HG03095 (cell line): ENCODE data around the gene INO80D.
"Not testable (repeated sequence)": the region's sequence is repeated elsewhere in the genome, so short reads cannot be mapped to it uniquely, and the experiment has no call there.

Source experiments
- ATAC-seq: cut with Tn5 transposase; IDR thresholded peaks from one replicate; pipeline ENCODE4 v1.9.1; 2021; ENCODE audit warnings: moderate library complexity; ENCODE audit not compliant: unreplicated experiment

INO80D gene

GRCh38 chr2:206083602-206084438 is 2.2 kb downstream of the INO80D start:
- ATAC-seq = no peak

- ATAC-seq = no peak
Observed at GRCh38 chr2:206082298-206082843, 3.6 kb downstream of the INO80D start.

- no peak for ATAC-seq
Observed at GRCh38 chr2:206080927-206081326, 5.0 kb downstream of the INO80D start.

GRCh38 chr2:206079699-206080465 is 6.1 kb downstream of the INO80D start:
- ATAC-seq = no peak

GRCh38 chr2:206077879-206078278 is 8.1 kb downstream of the INO80D start:
- not testable (repeated sequence) for ATAC-seq

GRCh38 chr2:206075113-206075512 is 10.9 kb downstream of the INO80D start:
- no peak for ATAC-seq

GRCh38 chr2:206071807-206072206 is 14.2 kb downstream of the INO80D start:
- ATAC-seq = no peak

- ATAC-seq = no peak
Observed at GRCh38 chr2:206069417-206069816, 16.6 kb downstream of the INO80D start.

- ATAC-seq = no peak
Observed at GRCh38 chr2:206068207-206068606, 17.8 kb downstream of the INO80D start.

DNA sequence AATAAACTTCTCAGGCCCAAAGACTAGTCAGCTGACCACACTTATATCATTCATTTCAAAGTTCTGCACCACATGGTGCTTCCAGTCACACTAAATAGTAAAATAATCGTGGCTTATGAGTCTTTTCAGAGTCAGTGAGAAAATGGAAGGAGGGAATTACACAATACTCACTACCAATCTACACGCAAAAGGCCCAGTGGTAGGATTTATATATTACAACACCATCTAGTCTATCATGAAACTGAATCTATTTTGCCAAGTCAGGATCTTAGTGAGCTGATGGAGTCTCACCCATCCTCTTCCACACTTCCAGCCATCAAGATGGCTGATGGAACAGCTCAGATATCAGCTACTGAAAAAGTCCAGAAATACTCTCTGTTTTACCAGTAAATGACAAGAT is 21.9 kb downstream of the INO80D start:
- no peak for ATAC-seq

DNA sequence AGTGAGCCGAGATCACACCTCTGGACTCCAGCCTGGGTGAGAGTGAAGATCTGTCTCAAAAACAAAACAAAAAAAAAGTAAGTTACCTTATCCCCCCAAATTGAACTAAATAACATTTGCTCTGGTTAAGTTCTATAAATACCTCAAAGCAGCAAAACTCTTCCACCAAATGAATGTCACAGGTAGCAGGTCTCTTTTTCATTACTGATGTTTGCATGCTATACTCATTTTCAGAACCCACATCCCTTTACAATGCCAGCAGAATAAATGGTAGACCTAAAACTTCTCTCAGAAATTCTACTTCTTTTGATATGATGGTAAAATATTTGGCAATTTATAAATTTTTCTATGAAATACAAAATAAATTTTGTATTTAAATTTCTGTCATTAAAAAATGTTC is 22.3 kb downstream of the INO80D start:
- ATAC-seq = no peak

DNA sequence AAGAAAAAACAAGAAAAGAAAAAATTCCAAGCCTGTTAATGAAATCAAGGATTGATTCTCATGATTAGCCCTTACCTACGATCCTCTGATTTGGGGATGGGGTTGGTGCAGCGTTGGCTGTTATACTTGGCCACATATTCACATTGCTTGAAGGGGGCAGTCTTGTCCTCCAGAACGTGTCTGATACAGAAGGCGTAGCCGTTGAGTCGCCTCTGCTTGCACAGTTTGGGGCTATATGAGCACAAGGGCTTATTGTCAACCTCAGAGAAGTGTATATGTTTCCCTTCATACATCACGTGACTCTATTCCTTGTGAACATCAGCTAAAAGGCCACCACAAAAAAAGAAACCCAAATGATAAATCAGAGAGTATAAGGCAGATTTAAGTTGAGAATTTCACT is 23.2 kb downstream of the INO80D start:
- no peak for ATAC-seq

DNA sequence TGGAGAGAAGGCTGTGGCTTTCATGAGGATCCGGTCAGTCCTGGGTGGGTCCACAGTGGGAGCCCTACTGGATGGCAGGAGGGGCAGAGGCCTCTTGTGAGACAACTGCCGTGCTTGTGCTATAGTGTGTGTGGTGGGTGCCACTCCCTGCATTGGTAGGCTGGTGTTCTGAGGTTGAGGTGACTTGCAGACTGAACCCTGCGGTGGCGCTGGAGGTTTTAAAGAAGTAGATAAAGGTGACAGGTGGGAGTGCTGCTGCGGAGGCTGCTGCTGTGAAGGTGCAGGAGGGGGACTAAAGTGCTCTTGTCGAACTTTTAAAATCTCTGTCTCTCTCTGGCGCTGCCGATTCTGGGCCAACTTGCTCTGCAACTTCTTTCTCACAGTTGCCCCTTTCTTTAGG is 29.7 kb downstream of the INO80D start:
- ATAC-seq = no peak

DNA sequence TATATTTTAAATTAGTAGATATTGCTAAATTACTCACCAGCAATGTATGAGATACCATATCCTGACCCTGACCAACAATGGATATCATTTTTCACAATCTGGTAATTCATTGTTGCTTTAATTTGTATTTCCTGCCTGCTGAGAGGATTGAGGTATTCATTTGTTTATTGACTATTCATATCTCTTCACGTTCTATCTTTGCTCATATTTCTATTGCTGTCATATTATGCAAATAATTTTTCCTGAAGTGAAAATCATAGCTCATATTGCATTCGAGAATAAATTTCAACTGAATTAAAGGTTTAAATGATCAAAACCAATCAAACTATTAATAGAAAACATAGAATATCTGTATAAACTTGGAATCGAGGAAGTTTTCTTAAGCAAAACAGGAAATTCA is 31.0 kb downstream of the INO80D start:
- no peak for ATAC-seq

- no peak for ATAC-seq
Observed at GRCh38 chr2:206051912-206052311, 34.1 kb downstream of the INO80D start.

- no peak for ATAC-seq
Observed at GRCh38 chr2:206049392-206049791, 36.6 kb downstream of the INO80D start.

DNA sequence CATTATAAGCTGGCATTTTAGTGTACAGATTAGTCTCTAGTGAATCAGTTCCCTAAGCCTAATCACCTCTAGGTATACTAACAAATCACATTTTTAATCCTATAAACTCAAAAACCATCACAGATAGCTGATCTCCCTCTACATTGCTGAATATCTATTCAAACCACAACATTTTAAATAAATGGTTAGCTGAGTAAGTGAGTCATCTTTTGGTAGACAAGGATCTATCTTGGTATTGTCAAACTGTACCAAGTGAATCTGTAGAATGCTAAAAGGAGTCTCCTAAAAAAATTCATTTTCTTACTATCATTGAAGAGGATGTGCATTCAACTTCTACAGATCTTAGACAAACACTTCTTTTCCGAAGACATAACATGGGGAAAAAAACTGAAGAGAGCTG is 40.7 kb downstream of the INO80D start:
- no peak for ATAC-seq

DNA sequence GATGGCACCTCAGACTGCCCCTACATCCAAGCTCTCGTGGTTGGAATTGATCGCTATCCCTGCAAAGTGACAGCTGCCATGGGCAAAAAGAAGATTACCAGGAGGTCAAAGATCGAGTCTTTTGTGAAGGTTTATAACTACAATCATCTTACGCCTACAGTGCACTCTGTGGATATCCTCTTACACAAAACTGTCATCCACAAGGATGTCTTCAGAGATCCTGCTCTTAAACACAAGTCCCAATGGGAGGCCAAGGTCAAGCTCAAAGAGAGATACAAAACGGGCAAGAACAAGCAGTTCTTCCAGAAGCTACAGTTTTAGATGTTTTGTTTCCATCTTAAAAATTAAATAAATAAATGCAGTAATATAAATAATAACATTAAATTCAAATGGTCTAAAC is 45.4 kb downstream of the INO80D start:
- ATAC-seq = no peak

DNA sequence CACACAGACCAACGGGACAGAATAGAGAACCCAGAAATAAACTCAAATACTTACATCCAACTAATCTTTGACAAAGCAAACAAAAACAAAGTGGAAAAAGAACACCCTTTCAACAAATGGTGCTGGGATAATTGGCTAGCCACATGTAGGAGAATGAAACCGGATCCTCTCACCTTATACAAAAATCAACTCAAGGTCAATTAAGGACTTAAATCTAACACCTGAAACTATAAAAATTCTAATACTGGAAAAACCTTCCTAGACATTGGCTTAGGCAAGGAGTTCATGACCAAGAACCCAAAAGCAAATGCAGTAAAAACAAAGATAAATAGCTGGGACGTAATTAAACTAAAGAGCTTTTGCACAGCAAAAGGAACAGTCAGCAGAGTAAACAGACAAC is 50.6 kb downstream of the INO80D start:
- not testable (repeated sequence) for ATAC-seq

DNA sequence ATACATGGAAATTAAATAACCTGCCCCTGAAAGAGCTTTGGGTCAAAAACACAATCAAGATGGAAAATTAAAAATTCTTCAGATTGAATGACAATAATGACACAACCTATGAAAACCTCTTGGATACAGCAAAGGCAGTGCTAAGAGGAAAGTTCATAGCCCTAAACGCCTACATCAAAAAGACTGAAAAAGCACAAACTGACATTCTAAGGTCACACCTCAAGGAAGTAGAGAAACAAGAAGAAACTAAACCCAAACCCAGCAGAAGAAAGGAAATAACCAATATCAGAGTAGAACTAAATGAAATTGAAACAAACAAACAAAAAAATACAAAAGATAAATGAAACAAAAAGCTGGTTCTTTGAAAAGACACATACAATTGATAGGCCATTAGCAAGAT is 52.5 kb downstream of the INO80D start:
- not testable (repeated sequence) for ATAC-seq

DNA sequence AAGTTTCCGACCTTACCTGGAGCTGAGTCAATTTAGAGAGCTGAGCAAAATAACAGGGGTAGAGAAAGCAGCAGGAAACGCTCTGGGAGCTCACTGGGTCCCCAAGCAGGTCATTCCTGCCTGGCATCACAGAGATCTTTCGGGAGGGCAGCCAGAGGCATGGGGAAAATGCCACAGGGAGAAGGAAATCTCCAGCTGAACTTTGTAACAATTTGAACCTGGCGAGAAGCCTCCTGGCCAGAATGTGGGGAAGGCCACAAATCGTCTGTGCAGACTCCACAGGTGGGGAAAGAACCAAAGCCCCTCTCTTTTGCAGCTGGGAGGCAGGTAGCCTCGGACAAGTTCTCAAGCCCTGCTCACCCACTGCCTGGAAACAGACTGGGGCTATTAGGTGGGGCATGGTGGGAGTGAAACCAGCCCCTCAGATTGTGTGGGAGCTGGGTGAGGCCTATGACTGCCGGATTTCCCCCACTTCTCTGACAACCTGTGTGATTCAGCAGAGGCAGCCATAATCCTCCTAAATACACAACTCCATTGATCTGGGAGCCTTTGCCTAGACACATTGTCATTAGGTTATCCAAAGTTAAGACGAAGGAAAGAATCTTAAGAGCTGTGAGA is 53.9 kb downstream of the INO80D start:
- no peak for ATAC-seq
